PC-3 (cell line): ENCODE measurements around the gene CCM2. TPM values are rescaled to one million over a fixed set of nuclear protein-coding genes. Genes with fewer than 3 reads are reported as not detected.

Experiments
- ATAC-seq: fragments of 200-7000 bp; cut with Tn5 transposase; 2 replicates; pipeline ENCODE4 v1.9.1; 2020; ENCODE audit warnings: mild to moderate bottlenecking, moderate library complexity
- BruUV-seq: library from RNA; stranded (reverse); fragments of 400-500 nt; replicated peaks from 2 replicates; lab custom pipeline; 2021; lab: Mats Ljungman, UMichigan
- CTCF ChIA-PET: fragments of 300-600 bp; sonication (Branson Sonifier 250); formaldehyde crosslinking; loops from one replicate; lab custom pipeline; 2022; ENCODE audit warnings: antibody characterized with exemption; lab: Charles Lee
- POLR2A ChIA-PET: fragments of 300-600 bp; sonication (Branson Sonifier 250); formaldehyde crosslinking; loops from one replicate; lab custom pipeline; 2022; ENCODE audit warnings: antibody characterized with exemption; ENCODE audit not compliant: unreplicated experiment; lab: Charles Lee
- DNase-seq: peaks from one replicate; pipeline ENCODE4 v3.0.0-alpha.2; 2015
- H2AFZ ChIP-seq: fragments of 300-600 bp; sonication (generic); 2 replicates; pipeline ENCODE4 v1.6.0; 2016; ENCODE audit warnings: antibody characterized with exemption, low read length
- H3F3A ChIP-seq: fragments of 300-600 bp; sonication (generic); one replicate; pipeline ENCODE4 v1.6.0; 2017; ENCODE audit warnings: antibody characterized with exemption, low read length, control low read depth, mild to moderate bottlenecking; ENCODE audit not compliant: unreplicated experiment
- H3K27ac ChIP-seq: fragments of 300-600 bp; sonication (generic); 2 replicates; pipeline ENCODE4 v1.5.1; 2016; ENCODE audit warnings: mild to moderate bottlenecking, low read length
- H3K27me3 ChIP-seq: fragments of 300-600 bp; sonication (generic); 2 replicates; pipeline ENCODE4 v1.6.1; 2016; ENCODE audit warnings: low read length, mixed read lengths
- H3K36me3 ChIP-seq: fragments of 300-600 bp; sonication (generic); 2 replicates; pipeline ENCODE4 v1.6.1; 2016; ENCODE audit warnings: low read depth, mixed run types, low read length, mixed read lengths
- H3K4me1 ChIP-seq: fragments of 300-600 bp; sonication (generic); 2 replicates; pipeline ENCODE4 v1.5.1; 2016; ENCODE audit warnings: low read length; ENCODE audit not compliant: insufficient read depth
- H3K4me2 ChIP-seq: fragments of 300-600 bp; sonication (generic); 2 replicates; pipeline ENCODE4 v1.6.0; 2016; ENCODE audit warnings: low read length
- H3K4me3 ChIP-seq: fragments of 300-600 bp; sonication (generic); 2 replicates; pipeline ENCODE4 v1.5.1; 2016; ENCODE audit warnings: mild to moderate bottlenecking, low read length, mixed read lengths
- H3K79me2 ChIP-seq: fragments of 300-600 bp; sonication (generic); 2 replicates; pipeline ENCODE4 v1.6.1; 2017; ENCODE audit warnings: low read length, mixed read lengths
- H3K9ac ChIP-seq: fragments of 300-600 bp; sonication (generic); 2 replicates; pipeline ENCODE4 v1.6.0; 2016; ENCODE audit warnings: mild to moderate bottlenecking, low read length
- H3K9me2 ChIP-seq: fragments of 300-600 bp; sonication (generic); replicated peaks from 2 replicates; pipeline ENCODE4 v1.6.1; 2016; ENCODE audit warnings: mixed run types, low read length, mixed read lengths
- H3K9me3 ChIP-seq: fragments of 300-600 bp; sonication (generic); 2 replicates; pipeline ENCODE4 v1.6.1; 2016; ENCODE audit warnings: low read length, mixed read lengths
- H4K20me1 ChIP-seq: fragments of 300-600 bp; sonication (generic); 2 replicates; pipeline ENCODE4 v1.6.1; 2016; ENCODE audit warnings: low read length, mixed read lengths
- EZH2 ChIP-seq: fragments of 300-600 bp; sonication (generic); IDR thresholded peaks from one replicate; pipeline ENCODE4 v1.6.1; 2017; ENCODE audit warnings: antibody characterized with exemption, mild to moderate bottlenecking, low read length; ENCODE audit not compliant: unreplicated experiment
- EZH2phosphoT487 ChIP-seq: fragments of 300-600 bp; sonication (generic); IDR thresholded peaks from 2 replicates; pipeline ENCODE4 v1.6.1; 2018; ENCODE audit warnings: mild to moderate bottlenecking, antibody characterized with exemption, low read length, borderline replicate concordance
- intact Hi-C: fragments of 100-400 bp; cut with micrococcal nuclease; formaldehyde crosslinking; loops from 2 replicates; pipeline ENCODE4 v1.9.0; 2023
- total RNA-seq: library from RNA; depleted of rRNA; stranded (reverse); fragments of >200 nt; gene quantifications from 2 replicates; pipeline ENCODE4 v1.2.3, GENCODE V29; 2014
- TF ChIP-seq, protein P1 (sequence below): fragments of 300-600 bp; sonication (generic); conservative IDR thresholded peaks from 2 replicates; pipeline ENCODE4 v1.5.1; 2017; ENCODE audit warnings: antibody characterized with exemption, low read depth, mild to moderate bottlenecking, low read length

CCM2 gene
- total RNA-seq, 1 experiment from 2014 or later: 56.6 TPM

DNA sequence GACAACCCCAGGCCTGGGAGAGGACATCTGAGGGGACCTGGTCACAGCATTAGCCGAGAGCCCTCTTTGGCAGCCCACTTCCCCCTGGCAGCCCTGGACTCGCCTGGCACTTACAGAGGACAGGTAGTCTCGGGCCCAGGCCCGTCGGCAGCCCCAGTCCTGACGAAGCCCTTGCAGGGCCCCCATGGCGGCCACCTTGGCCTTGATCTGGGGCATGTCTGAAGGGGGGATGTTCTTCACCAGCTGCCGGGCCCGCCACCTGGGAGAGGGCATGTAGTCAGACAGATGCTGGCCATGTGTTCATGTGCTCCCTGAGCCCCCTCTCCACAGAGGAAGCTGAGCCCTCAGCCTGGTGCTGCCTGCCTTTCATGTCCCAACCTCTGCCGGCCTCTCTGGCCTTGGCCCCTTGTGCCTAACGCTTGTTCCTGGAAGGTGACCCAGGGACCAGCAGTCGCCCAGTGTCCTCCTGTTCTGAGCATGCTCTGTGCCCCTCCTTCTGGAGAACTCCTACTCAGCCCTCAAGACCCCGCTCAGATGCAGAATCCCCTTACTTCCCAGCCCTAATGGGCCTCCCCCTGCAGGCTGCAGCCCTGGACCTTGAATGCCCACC is 35.1 kb upstream of the CCM2 start:
- H3K4me3 ChIP-seq: no peak overlapping the region
- no peaks in the 10 kb centered on the region for H4K20me1 ChIP-seq
- no TSS peak for BruUV-seq
- ChIA-PET POLR2A (no interaction called here), CTCF (no interaction called here)
- H3K4me2 ChIP-seq: no peak overlapping the region
- intact Hi-C loops: no loop called here
- no peaks in the 10 kb centered on the region for H3K27me3 ChIP-seq
- no peaks in the 10 kb centered on the region for H3K9me2 ChIP-seq
- ATAC-seq (no peak), DNase-seq (no peak)
- no peak overlapping the region for H3K27ac ChIP-seq
- no peaks in the 10 kb centered on the region for H3F3A ChIP-seq
- no peak overlapping the region for H2AFZ ChIP-seq
- no peaks in the 10 kb centered on the region for H3K9me3 ChIP-seq
- no peaks in the 10 kb centered on the region for H3K4me1 ChIP-seq
- no peak overlapping the region for H3K9ac ChIP-seq
- no peaks in the 10 kb centered on the region for H3K79me2 ChIP-seq
- H3K36me3 ChIP-seq: no peaks in the 10 kb centered on the region
- TF ChIP-seq, protein P1, sequence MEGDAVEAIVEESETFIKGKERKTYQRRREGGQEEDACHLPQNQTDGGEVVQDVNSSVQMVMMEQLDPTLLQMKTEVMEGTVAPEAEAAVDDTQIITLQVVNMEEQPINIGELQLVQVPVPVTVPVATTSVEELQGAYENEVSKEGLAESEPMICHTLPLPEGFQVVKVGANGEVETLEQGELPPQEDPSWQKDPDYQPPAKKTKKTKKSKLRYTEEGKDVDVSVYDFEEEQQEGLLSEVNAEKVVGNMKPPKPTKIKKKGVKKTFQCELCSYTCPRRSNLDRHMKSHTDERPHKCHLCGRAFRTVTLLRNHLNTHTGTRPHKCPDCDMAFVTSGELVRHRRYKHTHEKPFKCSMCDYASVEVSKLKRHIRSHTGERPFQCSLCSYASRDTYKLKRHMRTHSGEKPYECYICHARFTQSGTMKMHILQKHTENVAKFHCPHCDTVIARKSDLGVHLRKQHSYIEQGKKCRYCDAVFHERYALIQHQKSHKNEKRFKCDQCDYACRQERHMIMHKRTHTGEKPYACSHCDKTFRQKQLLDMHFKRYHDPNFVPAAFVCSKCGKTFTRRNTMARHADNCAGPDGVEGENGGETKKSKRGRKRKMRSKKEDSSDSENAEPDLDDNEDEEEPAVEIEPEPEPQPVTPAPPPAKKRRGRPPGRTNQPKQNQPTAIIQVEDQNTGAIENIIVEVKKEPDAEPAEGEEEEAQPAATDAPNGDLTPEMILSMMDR: no peak
- TF ChIP-seq EZH2 (no peak), EZH2phosphoT487 (no peak)

DNA sequence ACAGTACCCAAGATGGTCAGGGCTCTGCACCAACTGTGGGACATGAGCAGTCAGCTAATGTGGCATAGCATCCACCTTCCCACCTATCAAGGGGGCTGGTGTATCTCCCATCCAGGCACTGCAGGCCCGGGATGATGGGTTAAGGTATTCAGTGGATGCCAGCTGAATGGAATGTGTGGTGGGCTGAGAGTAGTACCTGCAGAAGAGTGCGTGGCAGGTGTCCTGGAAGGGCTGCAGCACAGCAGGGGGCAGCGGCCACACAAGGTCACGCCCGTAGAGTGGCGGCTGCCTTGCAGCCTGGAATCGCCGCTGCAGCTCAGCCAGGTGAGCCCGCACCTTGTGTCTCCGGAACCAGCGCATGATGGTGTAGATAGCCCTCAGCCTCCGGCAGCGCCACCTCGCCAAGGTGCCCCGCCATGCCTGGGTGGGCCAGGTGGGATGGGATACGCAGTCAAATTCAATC is 34.5 kb upstream of the CCM2 start:
- DNase-seq (no peak), ATAC-seq (no peak)
- H3F3A ChIP-seq: no peaks in the 10 kb centered on the region
- H3K27me3 ChIP-seq: no peaks in the 10 kb centered on the region
- no peaks in the 10 kb centered on the region for H3K4me1 ChIP-seq
- H3K27ac ChIP-seq: no peak overlapping the region
- H3K36me3 ChIP-seq: no peaks in the 10 kb centered on the region
- no peak overlapping the region for H2AFZ ChIP-seq
- TF ChIP-seq, protein P1: no peak
- no peak for TF ChIP-seq EZH2
- no peak for TF ChIP-seq EZH2phosphoT487
- POLR2A ChIA-PET: no interaction called here
- no peaks in the 10 kb centered on the region for H3K9me3 ChIP-seq
- H4K20me1 ChIP-seq: no peaks in the 10 kb centered on the region
- no peak overlapping the region for H3K4me3 ChIP-seq
- CTCF ChIA-PET: interaction anchor here (0.6 kb wide), 1 partner anchor 284 kb away, joined by 11 read pairs; no protein-coding TSS in a partner anchor
- BruUV-seq: no TSS peak
- no peaks in the 10 kb centered on the region for H3K9me2 ChIP-seq
- intact Hi-C loops: no loop called here
- no peaks in the 10 kb centered on the region for H3K79me2 ChIP-seq
- H3K9ac ChIP-seq: no peak overlapping the region
- no peak overlapping the region for H3K4me2 ChIP-seq

DNA sequence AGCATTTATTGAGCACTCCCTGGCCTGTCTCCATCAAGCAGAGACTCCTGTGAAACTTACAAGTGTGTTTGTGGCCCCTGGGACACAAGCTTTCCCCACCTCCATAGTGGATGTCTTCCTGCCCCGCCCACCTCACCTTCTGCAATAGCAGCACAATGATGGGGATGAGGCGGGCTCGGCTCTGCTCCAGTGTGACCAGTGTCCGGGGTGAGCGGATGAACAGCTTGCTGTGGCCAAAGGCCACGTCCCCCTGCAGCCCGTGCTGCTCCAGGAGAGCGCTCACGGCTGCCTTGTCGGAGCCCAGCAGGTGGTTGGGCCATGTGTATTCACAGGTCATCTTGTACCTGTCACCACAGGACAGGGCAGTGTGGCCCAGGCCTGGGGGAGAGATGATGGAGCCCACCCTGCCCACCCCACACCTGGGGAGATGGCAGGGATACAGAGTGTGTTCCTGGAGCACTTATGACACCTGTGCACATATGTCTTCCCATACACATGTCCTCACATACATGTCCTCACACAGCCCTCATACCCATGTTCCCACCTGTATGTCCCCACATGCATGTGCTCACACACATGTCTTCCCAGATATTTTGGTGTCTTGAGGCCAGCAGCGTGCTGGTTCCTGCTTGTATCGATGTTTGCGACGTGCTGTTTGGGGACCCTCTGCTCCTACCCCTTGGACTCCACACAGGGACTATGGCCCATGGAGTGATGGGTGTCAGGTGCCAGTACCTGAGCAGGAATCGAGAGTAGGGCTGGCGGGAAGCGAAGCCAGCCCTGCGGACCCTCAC is 33.9 kb upstream of the CCM2 start:
- Histone ChIP-seq H3K79me2 (no peaks in the 10 kb centered on the region), H3K4me2 (no peak overlapping the region), H3K4me3 (no peak overlapping the region), H3F3A (no peaks in the 10 kb centered on the region), H3K9ac (no peak overlapping the region), H4K20me1 (no peaks in the 10 kb centered on the region), H3K36me3 (no peaks in the 10 kb centered on the region), H3K27ac (no peak overlapping the region), H3K9me2 (no peaks in the 10 kb centered on the region), H3K4me1 (no peaks in the 10 kb centered on the region), H3K9me3 (no peaks in the 10 kb centered on the region), H2AFZ (no peak overlapping the region), H3K27me3 (no peaks in the 10 kb centered on the region)
- DNase-seq (no peak), ATAC-seq (no peak)
- BruUV-seq: no TSS peak
- intact Hi-C loops: no loop called here
- POLR2A ChIA-PET: no interaction called here
- no peak for TF ChIP-seq EZH2phosphoT487
- TF ChIP-seq EZH2: no peak
- TF ChIP-seq, protein P1: no peak
- CTCF ChIA-PET: interaction anchor here (0.6 kb wide), 1 partner anchor 285 kb away, joined by 11 read pairs; no protein-coding TSS in a partner anchor
